Liver (tissue), 9 donors: ENCODE measurements around the gene COQ7. TPM values are rescaled to one million over a fixed set of nuclear protein-coding genes. Genes with fewer than 3 reads are reported as not detected.

Experiments used
- DNase-seq: peaks from one replicate; pipeline ENCODE4 v3.0.0-alpha.2; 2017; ENCODE audit warnings: low spot score
- H3K27ac ChIP-seq, 2 donors: one replicate each; pipeline ENCODE4 v1.7.0; 2013; ENCODE audit warnings: inconsistent platforms in 2 of 2, low read length in 2 of 2, control low read depth in 1 of 2, low read depth in 1 of 2, mild to moderate bottlenecking in 1 of 2
- H3K27me3 ChIP-seq, 4 donors: one replicate each; pipeline versions ENCODE4 v1.6.1 to v1.7.0; 2013; ENCODE audit warnings: low read length in 3 of 4, inconsistent platforms in 1 of 4, mild to moderate bottlenecking in 1 of 4, moderate library complexity in 1 of 4; ENCODE audit not compliant: control insufficient read depth in 4 of 4, insufficient read depth in 4 of 4
- H3K36me3 ChIP-seq, 4 donors: one replicate each; pipeline versions ENCODE4 v1.6.1 to v1.7.0; 2013; ENCODE audit warnings: low read length in 3 of 4, mild to moderate bottlenecking in 3 of 4, low read depth in 1 of 4, moderate library complexity in 1 of 4; ENCODE audit not compliant: control insufficient read depth in 4 of 4, insufficient read depth in 3 of 4
- H3K4me1 ChIP-seq, 4 donors: one replicate each; pipeline versions ENCODE4 v1.6.1 to v1.7.0; 2013; ENCODE audit warnings: low read length in 3 of 4, mild to moderate bottlenecking in 3 of 4, moderate library complexity in 1 of 4; ENCODE audit not compliant: control insufficient read depth in 4 of 4, insufficient read depth in 4 of 4
- H3K4me3 ChIP-seq, 3 donors: one replicate each; pipeline versions ENCODE4 v1.6.1 to v1.7.0; 2013; ENCODE audit warnings: low read length in 3 of 3, control low read depth in 1 of 3, low read depth in 1 of 3, mild to moderate bottlenecking in 1 of 3
- H3K9ac ChIP-seq, 2 donors: one replicate each; pipeline ENCODE4 v1.7.0; 2013; ENCODE audit warnings: low read length in 2 of 2, mild to moderate bottlenecking in 2 of 2, moderate library complexity in 2 of 2, control low read depth in 1 of 2, low read depth in 1 of 2
- H3K9me3 ChIP-seq, 4 donors: one replicate each; pipeline versions ENCODE4 v1.6.1 to v1.7.0; 2013; ENCODE audit warnings: low read length in 3 of 4; ENCODE audit not compliant: control insufficient read depth in 4 of 4
- CTCF ChIP-seq: fragments of 150-350 bp; IDR thresholded peaks from 2 replicates; pipeline ENCODE4 v1.5.1; 2017; ENCODE audit warnings: improper control_type of control experiment, low read depth, low read length; ENCODE audit not compliant: missing input control
- EGR1 ChIP-seq, 2 donors: IDR thresholded peaks; 2 replicates each; pipeline ENCODE4 v1.6.1; 2016 to 2018; ENCODE audit warnings: antibody characterized with exemption in 2 of 2, low read depth in 2 of 2
- FOXA1 ChIP-seq: IDR thresholded peaks from 2 replicates; pipeline ENCODE4 v1.6.1; 2016; ENCODE audit warnings: antibody characterized with exemption
- FOXA2 ChIP-seq: IDR thresholded peaks from 2 replicates; pipeline ENCODE4 v1.6.1; 2016; ENCODE audit warnings: antibody characterized with exemption
- GABPA ChIP-seq, 2 donors: IDR thresholded peaks in 1 of 2; conservative IDR thresholded peaks in 1 of 2; 2 replicates each; pipeline ENCODE4 v1.6.1; 2016; ENCODE audit warnings: antibody characterized with exemption in 2 of 2, mild to moderate bottlenecking in 1 of 2, moderate library complexity in 1 of 2
- HNF4A ChIP-seq, 2 donors: conservative IDR thresholded peaks; 2 replicates each; pipeline ENCODE4 v1.6.1; 2016; ENCODE audit warnings: antibody characterized with exemption in 2 of 2, mild to moderate bottlenecking in 2 of 2
- HNF4G ChIP-seq: IDR thresholded peaks from 2 replicates; pipeline ENCODE4 v1.6.1; 2016; ENCODE audit warnings: antibody characterized with exemption
- JUND ChIP-seq, 2 donors: IDR thresholded peaks; 2 replicates each; pipeline ENCODE4 v1.6.1; 2016; ENCODE audit warnings: antibody characterized with exemption in 2 of 2
- NR2F2 ChIP-seq: IDR thresholded peaks from 2 replicates; pipeline ENCODE4 v1.6.1; 2016; ENCODE audit warnings: antibody characterized with exemption
- RAD21 ChIP-seq, 2 donors: IDR thresholded peaks; 2 replicates each; pipeline ENCODE4 v1.6.1; 2016; ENCODE audit warnings: antibody characterized with exemption in 2 of 2, mild to moderate bottlenecking in 2 of 2
- RXRA ChIP-seq, 2 donors: IDR thresholded peaks; 2 replicates each; pipeline ENCODE4 v1.6.1; 2017 to 2018; ENCODE audit warnings: antibody characterized with exemption in 2 of 2, mild to moderate bottlenecking in 1 of 2
- SP1 ChIP-seq: IDR thresholded peaks from 2 replicates; pipeline ENCODE4 v1.6.1; 2018; ENCODE audit warnings: antibody characterized with exemption, mild to moderate bottlenecking
- YY1 ChIP-seq: IDR thresholded peaks from 2 replicates; pipeline ENCODE4 v1.6.1; 2016; ENCODE audit warnings: antibody characterized with exemption, mild to moderate bottlenecking
- WGBS: extraction: QIAGEN DNeasy Blood & Tissue Kit; methylation state at CpG from one replicate; pipeline ENCODE4 v1.1.7; 2013; 5-methylcytosine and 5-hydroxymethylcytosine counted together
- polyA plus RNA-seq, 2 donors: library from polyadenylated mRNA; stranded (reverse) in 1 of 2; unstranded in 1 of 2; fragments of 200-250 nt in 1 of 2; fragments of >200 nt in 1 of 2; fragmentation: Nextera tagmentation in 1 of 2; extraction: Ambion mirVana in 1 of 2; gene quantifications; one replicate each; pipeline versions ENCODE4 v1.2.1 to v1.2.3, GENCODE V29; 2013 to 2015
- total RNA-seq, 2 donors: library from RNA; depleted of rRNA; stranded (reverse); fragments of >200 nt; gene quantifications; one replicate each; pipeline ENCODE4 v1.2.3, GENCODE V29; 2014
- TF ChIP-seq, protein P1 (sequence below): IDR thresholded peaks from 2 replicates; pipeline ENCODE4 v1.6.1; 2016; ENCODE audit warnings: antibody characterized with exemption
- TF ChIP-seq, protein P2 (sequence below): IDR thresholded peaks from 2 replicates; pipeline ENCODE4 v1.6.1; 2016; ENCODE audit warnings: antibody characterized with exemption
- TF ChIP-seq, protein P3 (sequence below): IDR thresholded peaks from 2 replicates; pipeline ENCODE4 v1.6.1; 2016; ENCODE audit warnings: antibody characterized with exemption
- TF ChIP-seq, protein P4 (sequence below): IDR thresholded peaks from 2 replicates; pipeline ENCODE4 v1.6.1; 2016; ENCODE audit warnings: antibody characterized with exemption, mild to moderate bottlenecking
- donor health status: healthy.
- donor health status: healthy.
- donor health status: healthy.
- donor health status: healthy.
- donor health status: healthy.

COQ7 gene
- total and polyA plus RNA-seq, 4 donors: 5.3 to 10.8 (median 7.2) TPM

- WGBS: 92% methylated on average over 4 of the region's 4 CpGs
Observed at GRCh38 chr16:19020689-19021088, 46.7 kb upstream of the COQ7 start.

GRCh38 chr16:19021747-19022146 lies 45.7 kb upstream of the COQ7 start:
- Histone ChIP-seq H3K27me3 (no peaks in the 10 kb centered on the region), H3K36me3 (no peaks in the 10 kb centered on the region), H3K9me3 (no peaks in the 10 kb centered on the region), H3K27ac (no peak overlapping the region), H3K4me3 (no peak overlapping the region), H3K4me1 (no peaks in the 10 kb centered on the region), H3K9ac (no peak overlapping the region)
- DNase-seq: no peak
- WGBS: 90% methylated on average over 4 of the region's 4 CpGs
- TF ChIP-seq, protein P1, sequence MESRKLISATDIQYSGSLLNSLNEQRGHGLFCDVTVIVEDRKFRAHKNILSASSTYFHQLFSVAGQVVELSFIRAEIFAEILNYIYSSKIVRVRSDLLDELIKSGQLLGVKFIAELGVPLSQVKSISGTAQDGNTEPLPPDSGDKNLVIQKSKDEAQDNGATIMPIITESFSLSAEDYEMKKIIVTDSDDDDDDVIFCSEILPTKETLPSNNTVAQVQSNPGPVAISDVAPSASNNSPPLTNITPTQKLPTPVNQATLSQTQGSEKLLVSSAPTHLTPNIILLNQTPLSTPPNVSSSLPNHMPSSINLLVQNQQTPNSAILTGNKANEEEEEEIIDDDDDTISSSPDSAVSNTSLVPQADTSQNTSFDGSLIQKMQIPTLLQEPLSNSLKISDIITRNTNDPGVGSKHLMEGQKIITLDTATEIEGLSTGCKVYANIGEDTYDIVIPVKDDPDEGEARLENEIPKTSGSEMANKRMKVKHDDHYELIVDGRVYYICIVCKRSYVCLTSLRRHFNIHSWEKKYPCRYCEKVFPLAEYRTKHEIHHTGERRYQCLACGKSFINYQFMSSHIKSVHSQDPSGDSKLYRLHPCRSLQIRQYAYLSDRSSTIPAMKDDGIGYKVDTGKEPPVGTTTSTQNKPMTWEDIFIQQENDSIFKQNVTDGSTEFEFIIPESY: no peak
- TF ChIP-seq CTCF: no peak
- no peak for TF ChIP-seq RXRA (IDR thresholded peaks at IDR 0.05)
- TF ChIP-seq, protein P2, sequence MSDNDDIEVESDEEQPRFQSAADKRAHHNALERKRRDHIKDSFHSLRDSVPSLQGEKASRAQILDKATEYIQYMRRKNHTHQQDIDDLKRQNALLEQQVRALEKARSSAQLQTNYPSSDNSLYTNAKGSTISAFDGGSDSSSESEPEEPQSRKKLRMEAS: no peak
- TF ChIP-seq HNF4A (conservative IDR thresholded peaks at IDR 0.05): no peak
- no peak for TF ChIP-seq GABPA (IDR thresholded peaks at IDR 0.05 in 1 of 2, conservative IDR thresholded peaks at IDR 0.05 in 1 of 2)
- TF ChIP-seq FOXA2: no peak

More at GRCh38 chr16:19020689-19021088, 46.7 kb upstream of the COQ7 start:
- DNase-seq: no peak
- Histone ChIP-seq H3K4me1 (no peaks in the 10 kb centered on the region), H3K4me3 (no peak overlapping the region), H3K36me3 (no peaks in the 10 kb centered on the region), H3K9me3 (no peaks in the 10 kb centered on the region), H3K27ac (no peak overlapping the region), H3K27me3 (no peaks in the 10 kb centered on the region), H3K9ac (no peak overlapping the region)
- TF ChIP-seq SP1 (no peak), HNF4A (conservative IDR thresholded peaks at IDR 0.05) (no peak), HNF4G (no peak), EGR1 (IDR thresholded peaks at IDR 0.05; ENCODE audit: low read depth in 2 of 2) (no peak), JUND (IDR thresholded peaks at IDR 0.05) (no peak), NR2F2 (no peak), GABPA (IDR thresholded peaks at IDR 0.05 in 1 of 2, conservative IDR thresholded peaks at IDR 0.05 in 1 of 2) (no peak), RAD21 (IDR thresholded peaks at IDR 0.05) (no peak), CTCF (no peak), YY1 (no peak), RXRA (IDR thresholded peaks at IDR 0.05) (no peak), FOXA1 (no peak)
- TF ChIP-seq, protein P1: no peak
- TF ChIP-seq, protein P3, sequence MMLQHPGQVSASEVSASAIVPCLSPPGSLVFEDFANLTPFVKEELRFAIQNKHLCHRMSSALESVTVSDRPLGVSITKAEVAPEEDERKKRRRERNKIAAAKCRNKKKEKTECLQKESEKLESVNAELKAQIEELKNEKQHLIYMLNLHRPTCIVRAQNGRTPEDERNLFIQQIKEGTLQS: no peak
- TF ChIP-seq, protein P4, sequence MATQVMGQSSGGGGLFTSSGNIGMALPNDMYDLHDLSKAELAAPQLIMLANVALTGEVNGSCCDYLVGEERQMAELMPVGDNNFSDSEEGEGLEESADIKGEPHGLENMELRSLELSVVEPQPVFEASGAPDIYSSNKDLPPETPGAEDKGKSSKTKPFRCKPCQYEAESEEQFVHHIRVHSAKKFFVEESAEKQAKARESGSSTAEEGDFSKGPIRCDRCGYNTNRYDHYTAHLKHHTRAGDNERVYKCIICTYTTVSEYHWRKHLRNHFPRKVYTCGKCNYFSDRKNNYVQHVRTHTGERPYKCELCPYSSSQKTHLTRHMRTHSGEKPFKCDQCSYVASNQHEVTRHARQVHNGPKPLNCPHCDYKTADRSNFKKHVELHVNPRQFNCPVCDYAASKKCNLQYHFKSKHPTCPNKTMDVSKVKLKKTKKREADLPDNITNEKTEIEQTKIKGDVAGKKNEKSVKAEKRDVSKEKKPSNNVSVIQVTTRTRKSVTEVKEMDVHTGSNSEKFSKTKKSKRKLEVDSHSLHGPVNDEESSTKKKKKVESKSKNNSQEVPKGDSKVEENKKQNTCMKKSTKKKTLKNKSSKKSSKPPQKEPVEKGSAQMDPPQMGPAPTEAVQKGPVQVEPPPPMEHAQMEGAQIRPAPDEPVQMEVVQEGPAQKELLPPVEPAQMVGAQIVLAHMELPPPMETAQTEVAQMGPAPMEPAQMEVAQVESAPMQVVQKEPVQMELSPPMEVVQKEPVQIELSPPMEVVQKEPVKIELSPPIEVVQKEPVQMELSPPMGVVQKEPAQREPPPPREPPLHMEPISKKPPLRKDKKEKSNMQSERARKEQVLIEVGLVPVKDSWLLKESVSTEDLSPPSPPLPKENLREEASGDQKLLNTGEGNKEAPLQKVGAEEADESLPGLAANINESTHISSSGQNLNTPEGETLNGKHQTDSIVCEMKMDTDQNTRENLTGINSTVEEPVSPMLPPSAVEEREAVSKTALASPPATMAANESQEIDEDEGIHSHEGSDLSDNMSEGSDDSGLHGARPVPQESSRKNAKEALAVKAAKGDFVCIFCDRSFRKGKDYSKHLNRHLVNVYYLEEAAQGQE: no peak
